ENCODE results near the gene TTLL5.

Gene TTLL5

GRCh38 chr14:75702616-75703261 is 41.7 kb downstream of the TTLL5 start:
- DNase-seq = peak; percentile 50

- no peak for DNase-seq
These were observed 42.4 kb downstream of the TTLL5 start for GRCh38 chr14:75703467-75703866.

- no peak for DNase-seq
These were observed 44.0 kb downstream of the TTLL5 start for GRCh38 chr14:75705014-75705413.

GRCh38 chr14:75709207-75709812 is 48.3 kb downstream of the TTLL5 start:
- peak; percentile 80 for DNase-seq

GRCh38 chr14:75711105-75711795 is 50.2 kb downstream of the TTLL5 start:
- DNase-seq = no peak

- DNase-seq = peak; percentile 77
These were observed 50.8 kb downstream of the TTLL5 start for GRCh38 chr14:75711796-75712211.

GRCh38 chr14:75714991-75715390 is 53.9 kb downstream of the TTLL5 start:
- no peak for DNase-seq

GRCh38 chr14:75715926-75716780 is 55.1 kb downstream of the TTLL5 start:
- DNase-seq = no peak

- DNase-seq = no peak
These were observed 56.7 kb downstream of the TTLL5 start for GRCh38 chr14:75717729-75718128.

- DNase-seq = no peak
These were observed 57.2 kb downstream of the TTLL5 start for GRCh38 chr14:75718199-75718598.

- no peak for DNase-seq
These were observed 59.1 kb downstream of the TTLL5 start for GRCh38 chr14:75720116-75720515.

GRCh38 chr14:75720842-75721498 is 59.9 kb downstream of the TTLL5 start:
- DNase-seq = peak; percentile 83

GRCh38 chr14:75723716-75724115 is 62.7 kb downstream of the TTLL5 start:
- no peak for DNase-seq

GRCh38 chr14:75724414-75725204 is 63.6 kb downstream of the TTLL5 start:
- DNase-seq = no peak

GRCh38 chr14:75725481-75725880 is 64.4 kb downstream of the TTLL5 start:
- DNase-seq = no peak

GRCh38 chr14:75726321-75726720 is 65.3 kb downstream of the TTLL5 start:
- no peak for DNase-seq

GRCh38 chr14:75727124-75727523 is 66.1 kb downstream of the TTLL5 start:
- no peak for DNase-seq

- DNase-seq = no peak
These were observed 71.8 kb downstream of the TTLL5 start for GRCh38 chr14:75732888-75733287.

GRCh38 chr14:75734854-75735253 is 73.8 kb downstream of the TTLL5 start:
- DNase-seq = no peak

- DNase-seq = no peak
These were observed 75.9 kb downstream of the TTLL5 start for GRCh38 chr14:75736845-75737485.

GRCh38 chr14:75738192-75738591 is 77.1 kb downstream of the TTLL5 start:
- no peak for DNase-seq
